Thyroid gland (tissue), 4 donors: ENCODE results near the gene HHIP.

Experiments
- POLR2A ChIP-seq, 2 donors: fragments of 450-650 bp; IDR thresholded peaks; one replicate each; pipeline ENCODE4 v1.6.1; 2017; ENCODE audit warnings: antibody characterized with exemption in 2 of 2, mild to moderate bottlenecking in 2 of 2, moderate library complexity in 1 of 2
- TF ChIP-seq, protein P1 (sequence below), 6 experiments: fragments of 200-600 bp in 3 of 6; fragments of 450-650 bp in 3 of 6; sonication (generic) in 3 of 6; IDR thresholded peaks; one replicate each; pipeline ENCODE4 v1.5.1; 2016 to 2019; ENCODE audit warnings: antibody characterized with exemption in 6 of 6, mild to moderate bottlenecking in 2 of 6, inconsistent platforms in 1 of 6, moderate library complexity in 1 of 6

DNA sequence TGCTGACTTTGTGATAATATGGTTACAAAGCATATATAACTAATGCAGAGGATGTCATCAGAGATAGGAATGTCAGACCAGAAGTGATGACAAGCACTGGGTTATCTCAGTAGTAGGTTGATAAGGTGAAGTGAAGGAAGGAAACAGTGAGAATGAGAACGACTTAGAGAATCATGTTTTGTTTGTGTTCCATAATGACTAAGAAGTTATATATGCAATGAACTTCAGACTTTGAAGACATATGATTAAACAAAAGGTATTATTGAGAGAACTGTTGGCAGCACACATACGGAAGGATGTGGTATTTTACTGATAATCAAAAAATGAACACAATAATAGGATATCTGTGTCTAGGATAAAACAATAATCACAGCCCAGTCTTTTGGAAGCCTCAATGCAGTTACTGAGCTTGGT is 18.3 kb upstream of the HHIP start:
- TF ChIP-seq POLR2A (IDR thresholded peaks at IDR 0.05): no peak
- TF ChIP-seq, protein P1, sequence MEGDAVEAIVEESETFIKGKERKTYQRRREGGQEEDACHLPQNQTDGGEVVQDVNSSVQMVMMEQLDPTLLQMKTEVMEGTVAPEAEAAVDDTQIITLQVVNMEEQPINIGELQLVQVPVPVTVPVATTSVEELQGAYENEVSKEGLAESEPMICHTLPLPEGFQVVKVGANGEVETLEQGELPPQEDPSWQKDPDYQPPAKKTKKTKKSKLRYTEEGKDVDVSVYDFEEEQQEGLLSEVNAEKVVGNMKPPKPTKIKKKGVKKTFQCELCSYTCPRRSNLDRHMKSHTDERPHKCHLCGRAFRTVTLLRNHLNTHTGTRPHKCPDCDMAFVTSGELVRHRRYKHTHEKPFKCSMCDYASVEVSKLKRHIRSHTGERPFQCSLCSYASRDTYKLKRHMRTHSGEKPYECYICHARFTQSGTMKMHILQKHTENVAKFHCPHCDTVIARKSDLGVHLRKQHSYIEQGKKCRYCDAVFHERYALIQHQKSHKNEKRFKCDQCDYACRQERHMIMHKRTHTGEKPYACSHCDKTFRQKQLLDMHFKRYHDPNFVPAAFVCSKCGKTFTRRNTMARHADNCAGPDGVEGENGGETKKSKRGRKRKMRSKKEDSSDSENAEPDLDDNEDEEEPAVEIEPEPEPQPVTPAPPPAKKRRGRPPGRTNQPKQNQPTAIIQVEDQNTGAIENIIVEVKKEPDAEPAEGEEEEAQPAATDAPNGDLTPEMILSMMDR (IDR thresholded peaks at IDR 0.05): no peak
